Fibroblast of lung (primary cell): ENCODE results near the gene DNAJC27. TPM values are rescaled to one million over a fixed set of nuclear protein-coding genes. Genes with fewer than 3 reads are reported as not detected.

Source experiments
- DNase-seq, 2 donors: peaks; one replicate each; pipeline versions ENCODE4 v3.0.0 to v3.0.0-alpha.2; 2010; ENCODE audit warnings: low read depth in 2 of 2
- H2AFZ ChIP-seq: 2 replicates; pipeline ENCODE4 v1.5.1; 2012; ENCODE audit warnings: low read length, control low read depth, inconsistent platforms
- H3K27ac ChIP-seq: 2 replicates; pipeline ENCODE4 v1.5.1; 2011; ENCODE audit warnings: low read length, control low read depth; ENCODE audit not compliant: insufficient read depth
- H3K27me3 ChIP-seq: 2 replicates; pipeline ENCODE4 v1.5.1; 2011; ENCODE audit warnings: mild to moderate bottlenecking, low read length; ENCODE audit not compliant: control insufficient read depth, insufficient read depth
- H3K36me3 ChIP-seq: 2 replicates; pipeline ENCODE4 v1.5.1; 2011; ENCODE audit warnings: low read length; ENCODE audit not compliant: control insufficient read depth, insufficient read depth
- H3K4me1 ChIP-seq: 2 replicates; pipeline ENCODE4 v1.5.1; 2011; ENCODE audit warnings: low read length; ENCODE audit not compliant: control insufficient read depth, insufficient read depth; ENCODE audit errors: extremely low read depth
- H3K4me2 ChIP-seq: 2 replicates; pipeline ENCODE4 v1.5.1; 2011; ENCODE audit warnings: low read length, control low read depth; ENCODE audit not compliant: insufficient read depth; ENCODE audit errors: extremely low read depth
- H3K4me3 ChIP-seq, 4 experiments: fragments of 200-600 bp in 1 of 4; sonication (generic) in 1 of 4; replicated peaks in 1 of 4; 2 replicates each; pipeline ENCODE4 v1.5.1; 2011 to 2016; ENCODE audit warnings: low read length in 4 of 4, low read depth in 3 of 4, mild to moderate bottlenecking in 3 of 4, control low read depth in 2 of 4, inconsistent platforms in 1 of 4, mixed read lengths in 1 of 4; ENCODE audit not compliant: insufficient read depth in 1 of 4; ENCODE audit errors: control extremely low read depth in 1 of 4
- H3K79me2 ChIP-seq: 2 replicates; pipeline ENCODE4 v1.5.1; 2012; ENCODE audit warnings: mild to moderate bottlenecking, low read length, inconsistent platforms; ENCODE audit not compliant: control insufficient read depth, insufficient read depth
- H3K9ac ChIP-seq: 2 replicates; pipeline ENCODE4 v1.5.1; 2011; ENCODE audit warnings: mild to moderate bottlenecking, low read length, control low read depth; ENCODE audit not compliant: insufficient read depth
- H3K9me3 ChIP-seq: 2 replicates; pipeline ENCODE4 v1.5.1; 2012; ENCODE audit warnings: low read depth, low read length; ENCODE audit not compliant: control insufficient read depth, insufficient read depth
- H4K20me1 ChIP-seq: 2 replicates; pipeline ENCODE4 v1.5.1; 2011; ENCODE audit warnings: low read length; ENCODE audit not compliant: control insufficient read depth, insufficient read depth; ENCODE audit errors: extremely low read depth
- EZH2 ChIP-seq: IDR thresholded peaks from 2 replicates; pipeline ENCODE4 v1.5.1; 2012; ENCODE audit warnings: low read length, control low read depth, mild to moderate bottlenecking; ENCODE audit errors: missing control alignments
- polyA plus RNA-seq, 2 donors: library from polyadenylated mRNA; depleted of rRNA in 1 of 2; stranded (reverse) in 1 of 2; unstranded in 1 of 2; fragments of >200 nt; gene quantifications; 2 replicates each; pipeline ENCODE4 v1.2.1, GENCODE V29; 2011 to 2012; ENCODE audit warnings: missing spikeins in 1 of 2
- total RNA-seq: library from RNA; depleted of rRNA; stranded (reverse); fragments of >200 nt; gene quantifications from 2 replicates; pipeline ENCODE4 v1.2.1, GENCODE V29; 2014
- TF ChIP-seq, protein P1 (sequence below), 2 donors: IDR thresholded peaks in 1 of 2; conservative IDR thresholded peaks in 1 of 2; 1 replicate in 1 of 2; 2 replicates in 1 of 2; pipeline ENCODE4 v1.5.1; 2011 to 2012; ENCODE audit warnings: low read length in 2 of 2, control low read depth in 1 of 2, inconsistent platforms in 1 of 2, low read depth in 1 of 2, mild to moderate bottlenecking in 1 of 2

Gene DNAJC27
- total and polyA plus RNA-seq, 2 donors (not counting 1 experiment from before 2014, with no cell fraction given) = 5.0 to 7.3 TPM

DNA sequence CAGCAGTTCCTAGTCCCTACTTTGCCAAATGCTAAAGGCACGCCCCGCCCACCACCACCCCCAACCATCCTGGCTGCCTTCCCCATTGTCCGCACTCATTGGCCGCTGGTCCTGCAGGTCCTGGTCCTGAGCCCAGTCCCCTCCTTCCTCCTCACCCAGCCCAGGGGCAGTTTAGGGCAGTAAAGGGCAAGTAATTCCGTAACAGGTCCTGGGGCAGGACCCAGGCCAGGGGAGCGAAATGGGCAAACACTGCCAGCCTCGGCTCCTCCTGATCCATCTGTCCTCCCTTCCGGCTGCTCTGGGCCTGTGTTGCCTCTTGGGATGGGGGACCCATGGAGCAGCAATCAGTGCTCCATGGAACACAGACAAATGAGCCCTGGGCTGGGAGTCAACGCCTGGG, 57.8 kb downstream of the DNAJC27 start:
- Histone ChIP-seq H3K27ac (no peak overlapping the region), H3K4me3 (no peak overlapping the region), H4K20me1 (no peaks in the 10 kb centered on the region), H3K79me2 (peaks cover 7% of the 10 kb centered on the region), H3K27me3 (no peaks in the 10 kb centered on the region), H3K9me3 (no peaks in the 10 kb centered on the region), H3K4me2 (no peak overlapping the region), H2AFZ (no peak overlapping the region), H3K36me3 (peaks cover 4% of the 10 kb centered on the region), H3K9ac (no peak overlapping the region), H3K4me1 (peaks cover 18% of the 10 kb centered on the region)
- TF ChIP-seq, protein P1, sequence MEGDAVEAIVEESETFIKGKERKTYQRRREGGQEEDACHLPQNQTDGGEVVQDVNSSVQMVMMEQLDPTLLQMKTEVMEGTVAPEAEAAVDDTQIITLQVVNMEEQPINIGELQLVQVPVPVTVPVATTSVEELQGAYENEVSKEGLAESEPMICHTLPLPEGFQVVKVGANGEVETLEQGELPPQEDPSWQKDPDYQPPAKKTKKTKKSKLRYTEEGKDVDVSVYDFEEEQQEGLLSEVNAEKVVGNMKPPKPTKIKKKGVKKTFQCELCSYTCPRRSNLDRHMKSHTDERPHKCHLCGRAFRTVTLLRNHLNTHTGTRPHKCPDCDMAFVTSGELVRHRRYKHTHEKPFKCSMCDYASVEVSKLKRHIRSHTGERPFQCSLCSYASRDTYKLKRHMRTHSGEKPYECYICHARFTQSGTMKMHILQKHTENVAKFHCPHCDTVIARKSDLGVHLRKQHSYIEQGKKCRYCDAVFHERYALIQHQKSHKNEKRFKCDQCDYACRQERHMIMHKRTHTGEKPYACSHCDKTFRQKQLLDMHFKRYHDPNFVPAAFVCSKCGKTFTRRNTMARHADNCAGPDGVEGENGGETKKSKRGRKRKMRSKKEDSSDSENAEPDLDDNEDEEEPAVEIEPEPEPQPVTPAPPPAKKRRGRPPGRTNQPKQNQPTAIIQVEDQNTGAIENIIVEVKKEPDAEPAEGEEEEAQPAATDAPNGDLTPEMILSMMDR (conservative IDR thresholded peaks at IDR 0.05 in 1 of 2, IDR thresholded peaks at IDR 0.05 in 1 of 2; ENCODE audit: low read depth in 1 of 2, low read length in 2 of 2) = no peak
- TF ChIP-seq EZH2 = no peak
- no peak for DNase-seq

DNA sequence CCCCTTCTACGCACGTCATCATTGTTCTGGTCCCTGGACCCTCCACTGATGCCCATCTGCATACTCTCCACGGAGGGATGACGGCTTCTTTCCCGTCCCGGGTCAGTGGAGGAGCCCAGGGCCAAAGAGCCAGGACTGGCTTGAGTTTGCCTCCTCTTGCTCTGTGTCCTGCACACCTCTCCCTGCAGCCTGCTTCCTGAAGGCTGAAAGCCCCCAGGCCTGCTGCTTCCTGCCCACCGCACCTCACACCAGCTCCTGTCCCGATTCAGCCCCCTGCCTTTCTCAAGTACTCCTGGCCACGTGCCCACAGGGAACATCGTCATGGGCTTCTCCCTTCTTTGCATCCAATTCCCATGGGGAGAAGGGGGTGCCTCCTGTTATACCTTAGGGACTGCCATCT, 58.8 kb downstream of the DNAJC27 start:
- H3K27me3 ChIP-seq = no peaks in the 10 kb centered on the region
- no peak overlapping the region for H3K27ac ChIP-seq
- no peaks in the 10 kb centered on the region for H4K20me1 ChIP-seq
- H2AFZ ChIP-seq = no peak overlapping the region
- H3K9me3 ChIP-seq = no peaks in the 10 kb centered on the region
- H3K9ac ChIP-seq = no peak overlapping the region
- H3K79me2 ChIP-seq = peaks cover 2% of the 10 kb centered on the region
- no peaks in the 10 kb centered on the region for H3K36me3 ChIP-seq
- H3K4me3 ChIP-seq = no peak overlapping the region
- no peak for DNase-seq
- peaks cover 15% of the 10 kb centered on the region for H3K4me1 ChIP-seq
- no peak for TF ChIP-seq EZH2
- TF ChIP-seq, protein P1 (conservative IDR thresholded peaks at IDR 0.05 in 1 of 2, IDR thresholded peaks at IDR 0.05 in 1 of 2; ENCODE audit: low read depth in 1 of 2, low read length in 2 of 2) = no peak
- no peak overlapping the region for H3K4me2 ChIP-seq

DNA sequence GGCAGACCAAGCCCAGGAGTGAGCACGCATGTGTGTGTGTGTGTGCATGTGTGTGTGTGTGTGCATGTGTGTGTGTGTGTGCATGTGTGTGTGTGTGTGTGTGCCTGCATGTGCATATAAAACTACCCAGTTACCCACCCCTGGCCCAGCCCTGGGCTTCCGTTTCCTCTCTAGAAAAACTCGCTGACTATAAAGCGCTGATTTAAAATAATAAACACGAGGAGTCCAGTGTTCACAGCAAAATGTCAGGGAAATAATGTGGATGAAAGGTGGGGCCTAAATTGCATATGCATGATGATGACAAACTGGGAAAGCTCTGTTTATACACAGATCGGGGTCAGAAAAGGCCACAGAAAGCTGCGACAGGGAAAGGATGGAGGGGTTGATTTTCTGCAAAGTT, 59.2 kb downstream of the DNAJC27 start:
- H3K27me3 ChIP-seq = no peaks in the 10 kb centered on the region
- no peak for TF ChIP-seq EZH2
- TF ChIP-seq, protein P1 (conservative IDR thresholded peaks at IDR 0.05 in 1 of 2, IDR thresholded peaks at IDR 0.05 in 1 of 2; ENCODE audit: low read depth in 1 of 2, low read length in 2 of 2) = no peak
- no peaks in the 10 kb centered on the region for H3K79me2 ChIP-seq
- H3K9ac ChIP-seq = no peak overlapping the region
- no peak overlapping the region for H3K4me3 ChIP-seq
- H4K20me1 ChIP-seq = no peaks in the 10 kb centered on the region
- peak in 1 of 2 donors; percentile 88 for DNase-seq
- no peaks in the 10 kb centered on the region for H3K36me3 ChIP-seq
- peak overlapping the region; percentile 19 for H3K27ac ChIP-seq
- H2AFZ ChIP-seq = no peak overlapping the region
- H3K4me2 ChIP-seq = no peak overlapping the region
- H3K4me1 ChIP-seq = peaks cover 12% of the 10 kb centered on the region
- no peaks in the 10 kb centered on the region for H3K9me3 ChIP-seq
